Neural progenitor cell (in vitro differentiated cells): ENCODE measurements around the gene FAM162B. TPM values are rescaled to one million over a fixed set of nuclear protein-coding genes. Genes with fewer than 3 reads are reported as not detected.
"Not testable (repeated sequence)": the region's sequence is repeated elsewhere in the genome, so short reads cannot be mapped to it uniquely, and the experiment has no call there.

ENCODE experiments used
- DNase-seq: peaks from one replicate; pipeline ENCODE4 v3.0.0-alpha.2; 2016; ENCODE audit warnings: low spot score
- H2AFZ ChIP-seq: fragments of 200-600 bp; sonication (generic); replicated peaks from 2 replicates; pipeline ENCODE4 v1.6.1; 2016; ENCODE audit warnings: antibody characterized with exemption
- H3F3A ChIP-seq: fragments of 200-600 bp; sonication (generic); 2 replicates; pipeline ENCODE4 v1.6.1; 2016; ENCODE audit warnings: antibody characterized with exemption, low read depth
- H3K27ac ChIP-seq: fragments of 200-600 bp; sonication (generic); 2 replicates; pipeline ENCODE4 v1.5.1; 2016; ENCODE audit warnings: mild to moderate bottlenecking
- H3K27me3 ChIP-seq: fragments of 200-600 bp; sonication (generic); 2 replicates; pipeline ENCODE4 v1.6.1; 2016; ENCODE audit warnings: mild to moderate bottlenecking, moderate library complexity
- H3K36me3 ChIP-seq: fragments of 200-600 bp; sonication (generic); 2 replicates; pipeline ENCODE4 v1.5.1; 2016
- H3K4me1 ChIP-seq: fragments of 200-600 bp; sonication (generic); 2 replicates; pipeline ENCODE4 v1.6.1; 2016; ENCODE audit warnings: mixed run types
- H3K4me2 ChIP-seq: fragments of 200-600 bp; sonication (generic); 2 replicates; pipeline ENCODE4 v1.6.1; 2016
- H3K4me3 ChIP-seq: fragments of 200-600 bp; sonication (generic); 2 replicates; pipeline ENCODE4 v1.5.1; 2016
- H3K79me2 ChIP-seq: fragments of 200-600 bp; sonication (generic); 2 replicates; pipeline ENCODE4 v1.6.1; 2016; ENCODE audit warnings: low read depth
- H3K9ac ChIP-seq: fragments of 200-600 bp; sonication (generic); 2 replicates; pipeline ENCODE4 v1.6.1; 2016
- H3K9me3 ChIP-seq: fragments of 200-600 bp; sonication (generic); 2 replicates; pipeline ENCODE4 v1.5.1; 2016; ENCODE audit warnings: low read depth
- H4K20me1 ChIP-seq: fragments of 200-600 bp; sonication (generic); 2 replicates; pipeline ENCODE4 v1.6.1; 2016; ENCODE audit warnings: low read depth
- H3K27ac Mint-ChIP-seq: 3 replicates; pipeline ENCODE4 v1.8.0; 2021; ENCODE audit warnings: mixed read lengths
- H3K27me3 Mint-ChIP-seq: 2 replicates; pipeline ENCODE4 v1.8.0; 2022; ENCODE audit warnings: low read depth, mild to moderate bottlenecking, inconsistent platforms, moderate library complexity, mixed read lengths; ENCODE audit not compliant: insufficient read depth
- H3K36me3 Mint-ChIP-seq: 3 replicates; pipeline ENCODE4 v1.8.0; 2021; ENCODE audit warnings: mixed read lengths
- H3K4me1 Mint-ChIP-seq: 3 replicates; pipeline ENCODE4 v1.8.0; 2021; ENCODE audit warnings: mixed read lengths
- H3K4me3 Mint-ChIP-seq: 3 replicates; pipeline ENCODE4 v1.8.0; 2021; ENCODE audit warnings: mild to moderate bottlenecking, moderate library complexity, mixed read lengths
- H3K9me3 Mint-ChIP-seq: 3 replicates; pipeline ENCODE4 v1.8.0; 2020; ENCODE audit warnings: mixed read lengths
- CTCF ChIP-seq: fragments of 200-600 bp; sonication (generic); IDR thresholded peaks from 2 replicates; pipeline ENCODE4 v1.5.1; 2017; ENCODE audit warnings: antibody characterized with exemption, mild to moderate bottlenecking
- EZH2 ChIP-seq: fragments of 200-600 bp; sonication (generic); IDR thresholded peaks from 2 replicates; pipeline ENCODE4 v1.6.1; 2017; ENCODE audit warnings: antibody characterized with exemption, mild to moderate bottlenecking, moderate library complexity
- EZH2phosphoT487 ChIP-seq: fragments of 200-600 bp; sonication (generic); IDR thresholded peaks from 2 replicates; pipeline ENCODE4 v1.6.1; 2017; ENCODE audit warnings: antibody characterized with exemption
- total RNA-seq: library from RNA; depleted of rRNA; stranded (reverse); fragments of >200 nt; gene quantifications from 2 replicates; pipeline ENCODE4 v1.2.3, GENCODE V29; 2015; ENCODE audit warnings: low replicate concordance

The FAM162B gene
- total RNA-seq, 1 donor from 2014 or later = 0.28 TPM

- no peak for DNase-seq
- Mint-ChIP-seq H3K4me3 (no peak overlapping the region), H3K27me3 (peaks cover 21% of the 10 kb centered on the region), H3K4me1 (peaks cover 6% of the 10 kb centered on the region), H3K27ac (no peak overlapping the region), H3K36me3 (no peaks in the 10 kb centered on the region), H3K9me3 (no peaks in the 10 kb centered on the region)
- H3K4me3 ChIP-seq = no peak overlapping the region
- no peak overlapping the region for H2AFZ ChIP-seq
- no peaks in the 10 kb centered on the region for H3K4me1 ChIP-seq
- H3K79me2 ChIP-seq = no peaks in the 10 kb centered on the region
- no peak overlapping the region for H3K4me2 ChIP-seq
- TF ChIP-seq EZH2phosphoT487 (no peak), CTCF (no peak), EZH2 (no peak)
- no peaks in the 10 kb centered on the region for H3K9me3 ChIP-seq
- H3F3A ChIP-seq = peaks cover 11% of the 10 kb centered on the region
- H4K20me1 ChIP-seq = no peaks in the 10 kb centered on the region
- no peaks in the 10 kb centered on the region for H3K36me3 ChIP-seq
- H3K27ac ChIP-seq = no peak overlapping the region
- H3K9ac ChIP-seq = no peak overlapping the region
- H3K27me3 ChIP-seq = peaks cover 52% of the 10 kb centered on the region
Measured at GRCh38 chr6:116761779-116762178, 3.7 kb downstream of the FAM162B start.

- Histone ChIP-seq H2AFZ (no peak overlapping the region), H3K9me3 (no peaks in the 10 kb centered on the region), H3K4me3 (no peak overlapping the region), H3K79me2 (no peaks in the 10 kb centered on the region), H3K9ac (no peak overlapping the region), H4K20me1 (no peaks in the 10 kb centered on the region), H3K27me3 (no peaks in the 10 kb centered on the region), H3K4me1 (no peaks in the 10 kb centered on the region), H3K4me2 (no peak overlapping the region), H3K36me3 (no peaks in the 10 kb centered on the region), H3K27ac (no peak overlapping the region), H3F3A (no peaks in the 10 kb centered on the region)
- no peak for DNase-seq
- TF ChIP-seq EZH2 (no peak), EZH2phosphoT487 (no peak), CTCF (no peak)
- Mint-ChIP-seq H3K36me3 (no peaks in the 10 kb centered on the region), H3K27ac (no peak overlapping the region), H3K4me1 (no peaks in the 10 kb centered on the region), H3K27me3 (no peaks in the 10 kb centered on the region), H3K4me3 (no peak overlapping the region), H3K9me3 (no peaks in the 10 kb centered on the region)
Measured at GRCh38 chr6:116745176-116745575, 20.3 kb downstream of the FAM162B start.

GRCh38 chr6:116741571-116741970 lies 23.9 kb downstream of the FAM162B start:
- no peak overlapping the region for H3K4me3 Mint-ChIP-seq
- DNase-seq = no peak
- no peak overlapping the region for H2AFZ ChIP-seq
- no peaks in the 10 kb centered on the region for H3K4me1 Mint-ChIP-seq
- H3K27me3 Mint-ChIP-seq = peaks cover 2% of the 10 kb centered on the region
- H3K9me3 ChIP-seq = peaks cover 11% of the 10 kb centered on the region
- no peak overlapping the region for H3K4me2 ChIP-seq
- peaks cover 11% of the 10 kb centered on the region for H3K9me3 Mint-ChIP-seq
- peaks cover under 1% of the 10 kb centered on the region for H3K36me3 ChIP-seq
- peaks cover 13% of the 10 kb centered on the region for H3K36me3 Mint-ChIP-seq
- H3K4me3 ChIP-seq = no peak overlapping the region
- H4K20me1 ChIP-seq = no peaks in the 10 kb centered on the region
- no peaks in the 10 kb centered on the region for H3K4me1 ChIP-seq
- H3K27ac Mint-ChIP-seq = no peak overlapping the region
- no peak overlapping the region for H3K9ac ChIP-seq
- H3K79me2 ChIP-seq = no peaks in the 10 kb centered on the region
- TF ChIP-seq EZH2 = no peak
- TF ChIP-seq EZH2phosphoT487 = no peak
- no peak for TF ChIP-seq CTCF
- H3K27ac ChIP-seq = no peak overlapping the region
- H3F3A ChIP-seq = no peaks in the 10 kb centered on the region
- H3K27me3 ChIP-seq = no peaks in the 10 kb centered on the region

GRCh38 chr6:116740486-116740885 lies 25.0 kb downstream of the FAM162B start:
- DNase-seq, H3K27me3 Mint-ChIP-seq, H2AFZ ChIP-seq: not testable (repeated sequence)

More at GRCh38 chr6:116740486-116740885, 25.0 kb downstream of the FAM162B start:
- Mint-ChIP-seq H3K9me3 (peaks cover 11% of the 10 kb centered on the region), H3K36me3 (peaks cover 16% of the 10 kb centered on the region)
- H3K27ac Mint-ChIP-seq, H3K4me1 ChIP-seq, H3F3A ChIP-seq, H3K27ac ChIP-seq, H3K4me2 ChIP-seq, H3K79me2 ChIP-seq, H3K9ac ChIP-seq, H4K20me1 ChIP-seq, H3K4me3 ChIP-seq, H3K4me1 Mint-ChIP-seq, H3K4me3 Mint-ChIP-seq, H3K27me3 ChIP-seq, H3K36me3 ChIP-seq: not testable (repeated sequence)
- peaks cover 11% of the 10 kb centered on the region for H3K9me3 ChIP-seq
